ENCODE results near the gene CTSA.

GRCh38 chr20:45874576-45874975 is 16.6 kb upstream of the CTSA start:
- TF ChIP-seq CTCF (IDR thresholded peaks at IDR 0.05) (no peak), EP300 (IDR thresholded peaks at IDR 0.05) (no peak), POLR2A (IDR thresholded peaks at IDR 0.05; ENCODE audit: low read depth) (no peak)
